ENCODE measurements around the gene SPEF2. TPM values are rescaled to one million over a fixed set of nuclear protein-coding genes. Genes with fewer than 3 reads are reported as not detected.
"Not testable (repeated sequence)": the region's sequence is repeated elsewhere in the genome, so short reads cannot be mapped to it uniquely, and the experiment has no call there.

The SPEF2 gene
- total RNA-seq, 1 donor from 2014 or later = 10.0 TPM

DNA sequence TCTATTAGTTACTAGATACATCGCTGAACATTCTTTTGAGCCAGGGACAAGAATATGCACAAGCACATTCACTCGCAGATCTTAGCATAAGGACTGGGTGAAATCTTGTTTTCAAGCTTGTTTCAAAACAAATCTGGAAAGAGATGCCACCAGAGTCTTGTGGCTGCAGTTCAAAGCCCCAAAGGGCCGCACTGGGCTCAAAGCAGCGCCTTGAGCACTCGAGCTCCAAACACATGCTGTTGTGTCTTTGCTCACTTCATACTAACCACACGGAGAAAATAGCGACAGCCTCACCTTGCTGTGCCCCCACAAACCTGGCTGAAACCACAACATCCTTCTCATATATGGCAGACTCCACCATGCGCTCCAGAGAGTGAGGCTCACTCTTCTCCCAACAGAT, 204.8 kb downstream of the SPEF2 start:
- H3K27ac Mint-ChIP-seq = peak overlapping the region; percentile 68
- intact Hi-C loops (cut with micrococcal nuclease) = no loop called here
- peaks cover 76% of the 10 kb centered on the region for H3K4me1 Mint-ChIP-seq (ENCODE audit: low read depth)
- H3K9me3 Mint-ChIP-seq = peaks cover 5% of the 10 kb centered on the region
- H3K36me3 Mint-ChIP-seq (ENCODE audit: low read depth) = peaks cover 12% of the 10 kb centered on the region
- H3K4me3 Mint-ChIP-seq (ENCODE audit: low read depth) = peak overlapping the region; percentile 20
- no peak for DNase-seq (ENCODE audit: low spot score)
- no peaks in the 10 kb centered on the region for H3K27me3 Mint-ChIP-seq (ENCODE audit: low read depth)

DNA sequence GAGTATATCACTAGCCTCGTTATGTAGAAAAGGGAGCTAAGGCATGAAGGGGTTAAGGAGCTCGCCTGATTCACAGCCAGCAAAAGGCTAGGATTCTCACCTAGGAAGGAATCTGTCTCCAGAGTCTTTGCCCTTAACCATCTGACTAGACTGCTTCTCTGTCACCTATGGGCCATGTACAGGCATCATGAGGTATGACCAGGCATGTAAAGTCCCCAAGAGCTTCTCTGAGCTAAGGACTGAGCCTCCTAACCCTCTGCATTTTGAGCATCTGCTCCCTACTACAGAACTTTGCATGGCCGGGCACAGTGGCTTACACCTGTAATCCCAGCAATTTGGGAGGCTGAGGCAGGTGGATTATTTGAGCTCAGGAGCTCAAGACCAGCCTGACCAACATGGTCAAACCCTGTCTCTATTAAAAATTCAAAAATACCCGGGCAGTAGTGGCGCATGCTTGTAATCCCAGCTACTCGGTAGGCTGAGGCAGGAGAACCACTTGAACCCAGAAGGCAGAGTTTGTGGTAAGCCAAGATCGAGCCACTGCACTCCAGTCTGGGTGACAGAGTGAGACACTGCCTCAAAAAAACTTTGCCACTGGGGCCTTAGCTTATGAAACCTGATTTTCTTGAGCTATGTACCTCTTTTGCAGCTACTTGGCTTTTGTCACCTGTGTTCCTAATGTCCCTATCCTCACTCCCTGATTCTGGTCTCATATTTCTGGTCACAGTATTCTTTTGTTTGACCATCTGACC, 205.9 kb downstream of the SPEF2 start:
- peaks cover 5% of the 10 kb centered on the region for H3K9me3 Mint-ChIP-seq
- H3K4me3 Mint-ChIP-seq (ENCODE audit: low read depth) = no peak overlapping the region
- H3K27me3 Mint-ChIP-seq (ENCODE audit: low read depth) = no peaks in the 10 kb centered on the region
- intact Hi-C loops (cut with micrococcal nuclease) = no loop called here
- DNase-seq (ENCODE audit: low spot score) = no peak
- H3K36me3 Mint-ChIP-seq (ENCODE audit: low read depth) = peaks cover 12% of the 10 kb centered on the region
- H3K4me1 Mint-ChIP-seq (ENCODE audit: low read depth) = peaks cover 85% of the 10 kb centered on the region
- peak overlapping the region; percentile 94 for H3K27ac Mint-ChIP-seq

GRCh38 chr5:35826056-35826455, 208.4 kb downstream of the SPEF2 start:
- no peak overlapping the region for H3K4me3 Mint-ChIP-seq (ENCODE audit: low read depth)
- H3K9me3 Mint-ChIP-seq = peaks cover 1% of the 10 kb centered on the region
- H3K27ac Mint-ChIP-seq = peak overlapping the region; percentile 94
- DNase-seq (ENCODE audit: low spot score) = no peak
- H3K4me1 Mint-ChIP-seq (ENCODE audit: low read depth) = peaks cover 79% of the 10 kb centered on the region
- peaks cover 4% of the 10 kb centered on the region for H3K36me3 Mint-ChIP-seq (ENCODE audit: low read depth)
- intact Hi-C loops (cut with micrococcal nuclease) = loop anchor here (1.0 kb wide), 2 partner anchors 10 to 15 kb away; no protein-coding TSS in a partner anchor
- H3K27me3 Mint-ChIP-seq (ENCODE audit: low read depth) = no peaks in the 10 kb centered on the region

DNA sequence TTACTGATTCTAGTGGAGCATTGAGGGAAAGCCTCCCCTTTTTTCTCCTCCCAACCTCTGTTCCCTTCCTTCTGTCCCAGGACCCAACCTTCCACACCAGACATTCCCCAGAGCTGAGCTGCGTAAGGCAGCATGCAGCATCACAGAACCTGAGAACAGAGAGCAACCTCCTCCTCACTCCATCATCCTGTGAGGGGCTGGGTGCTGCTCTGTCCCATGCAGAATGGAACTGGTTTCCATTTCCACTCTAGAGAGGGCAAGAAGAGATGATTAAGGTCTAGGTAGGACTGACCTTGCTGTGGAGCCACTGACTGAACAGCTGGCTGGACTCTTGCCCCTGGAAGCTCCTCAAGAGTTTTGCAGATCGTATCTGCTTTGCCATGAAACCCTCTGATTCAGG, 208.9 kb downstream of the SPEF2 start:
- H3K36me3 Mint-ChIP-seq (ENCODE audit: low read depth) = peaks cover 3% of the 10 kb centered on the region
- no peaks in the 10 kb centered on the region for H3K9me3 Mint-ChIP-seq
- peak overlapping the region; percentile 45 for H3K4me3 Mint-ChIP-seq (ENCODE audit: low read depth)
- peaks cover 81% of the 10 kb centered on the region for H3K4me1 Mint-ChIP-seq (ENCODE audit: low read depth)
- no peaks in the 10 kb centered on the region for H3K27me3 Mint-ChIP-seq (ENCODE audit: low read depth)
- no peak for DNase-seq (ENCODE audit: low spot score)
- intact Hi-C loops (cut with micrococcal nuclease) = loop anchor here (1.0 kb wide), 2 partner anchors 10 to 15 kb away; no protein-coding TSS in a partner anchor
- peak overlapping the region; percentile 94 for H3K27ac Mint-ChIP-seq

DNA sequence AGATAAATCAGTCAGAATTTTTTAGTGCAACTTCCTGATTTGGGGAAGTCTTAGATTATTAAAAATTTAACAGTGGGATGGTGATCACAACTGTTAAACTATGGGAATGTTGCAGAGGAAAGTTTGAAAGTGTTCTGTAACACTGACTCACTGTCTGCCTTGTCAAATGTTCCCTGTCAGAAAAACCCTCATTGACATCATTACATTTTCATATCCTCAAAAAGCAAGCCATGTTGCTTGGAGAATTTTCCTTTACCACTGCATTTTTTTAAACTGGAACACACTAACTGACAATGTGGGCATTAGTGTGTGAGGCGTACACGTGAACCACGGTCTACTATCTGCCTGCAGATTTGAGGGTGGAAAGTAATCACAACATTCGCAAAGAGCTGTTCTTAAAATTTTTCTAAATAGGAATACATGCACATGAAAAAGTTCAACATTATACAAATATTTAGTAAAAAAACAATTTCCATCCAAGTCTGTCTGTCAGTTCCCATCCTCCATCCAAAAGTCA, 210.5 kb downstream of the SPEF2 start:
- Mint-ChIP-seq H3K27ac (peak overlapping the region; percentile 94), H3K9me3 (no peaks in the 10 kb centered on the region), H3K36me3 (ENCODE audit: low read depth) (peaks cover 3% of the 10 kb centered on the region), H3K4me3 (ENCODE audit: low read depth) (no peak overlapping the region), H3K4me1 (ENCODE audit: low read depth) (peaks cover 78% of the 10 kb centered on the region), H3K27me3 (ENCODE audit: low read depth) (no peaks in the 10 kb centered on the region)
- no peak for DNase-seq (ENCODE audit: low spot score)
- intact Hi-C loops (cut with micrococcal nuclease) = no loop called here

DNA sequence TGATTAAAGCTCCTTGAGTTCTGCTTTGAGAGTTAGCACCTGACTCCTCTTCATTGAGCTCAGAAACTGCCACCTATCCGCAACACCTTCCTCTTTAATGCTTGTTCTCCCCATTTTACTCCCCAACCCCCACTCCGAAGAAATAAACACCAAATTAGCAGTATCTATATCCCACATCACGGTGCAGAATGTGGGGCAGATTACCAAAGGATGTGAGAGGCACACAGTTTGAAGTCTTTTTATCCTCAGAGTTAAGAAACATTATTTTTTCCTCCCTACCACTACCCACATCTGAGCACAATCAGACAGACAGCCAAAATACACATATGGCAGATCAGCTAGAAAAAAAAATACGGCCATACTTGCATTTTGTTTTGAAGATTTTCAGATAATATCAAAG, 212.9 kb downstream of the SPEF2 start:
- H3K4me1 Mint-ChIP-seq (ENCODE audit: low read depth) = peaks cover 81% of the 10 kb centered on the region

GRCh38 chr5:35832762-35833161, 215.1 kb downstream of the SPEF2 start:
- intact Hi-C loops (cut with micrococcal nuclease) = loop anchor here (1.0 to 10.0 kb wide), 4 partner anchors 20 to 1298 kb away; no protein-coding TSS in a partner anchor
- H3K36me3 Mint-ChIP-seq (ENCODE audit: low read depth) = peaks cover 3% of the 10 kb centered on the region
- H3K27ac Mint-ChIP-seq = peak overlapping the region; percentile 77
- no peak overlapping the region for H3K4me3 Mint-ChIP-seq (ENCODE audit: low read depth)
- no peaks in the 10 kb centered on the region for H3K9me3 Mint-ChIP-seq
- no peak for DNase-seq (ENCODE audit: low spot score)
- peaks cover 77% of the 10 kb centered on the region for H3K4me1 Mint-ChIP-seq (ENCODE audit: low read depth)
- H3K27me3 Mint-ChIP-seq (ENCODE audit: low read depth) = no peaks in the 10 kb centered on the region

More for the DNA sequence above, 212.9 kb downstream of the SPEF2 start:
- intact Hi-C loops (cut with micrococcal nuclease) = loop anchor here (10.0 kb wide), 1 partner anchor 1296 kb away; no protein-coding TSS in a partner anchor
- H3K27me3 Mint-ChIP-seq (ENCODE audit: low read depth) = no peaks in the 10 kb centered on the region
- peak overlapping the region; percentile 78 for H3K27ac Mint-ChIP-seq
- peak overlapping the region; percentile 3 for H3K4me3 Mint-ChIP-seq (ENCODE audit: low read depth)
- H3K9me3 Mint-ChIP-seq = no peaks in the 10 kb centered on the region
- H3K36me3 Mint-ChIP-seq (ENCODE audit: low read depth) = peaks cover 3% of the 10 kb centered on the region
- no peak for DNase-seq (ENCODE audit: low spot score)

- no peak overlapping the region for H3K4me3 Mint-ChIP-seq (ENCODE audit: low read depth)
- H3K4me1 Mint-ChIP-seq (ENCODE audit: low read depth) = peaks cover 77% of the 10 kb centered on the region
- intact Hi-C loops (cut with micrococcal nuclease) = loop anchor here (2.0 to 10.0 kb wide), 2 partner anchors 48 to 1298 kb away; no protein-coding TSS in a partner anchor
- H3K9me3 Mint-ChIP-seq = no peaks in the 10 kb centered on the region
- no peaks in the 10 kb centered on the region for H3K27me3 Mint-ChIP-seq (ENCODE audit: low read depth)
- no peak for DNase-seq (ENCODE audit: low spot score)
- peak overlapping the region; percentile 77 for H3K27ac Mint-ChIP-seq
- peaks cover 3% of the 10 kb centered on the region for H3K36me3 Mint-ChIP-seq (ENCODE audit: low read depth)
Measured at GRCh38 chr5:35833224-35833623, 215.6 kb downstream of the SPEF2 start.

DNA sequence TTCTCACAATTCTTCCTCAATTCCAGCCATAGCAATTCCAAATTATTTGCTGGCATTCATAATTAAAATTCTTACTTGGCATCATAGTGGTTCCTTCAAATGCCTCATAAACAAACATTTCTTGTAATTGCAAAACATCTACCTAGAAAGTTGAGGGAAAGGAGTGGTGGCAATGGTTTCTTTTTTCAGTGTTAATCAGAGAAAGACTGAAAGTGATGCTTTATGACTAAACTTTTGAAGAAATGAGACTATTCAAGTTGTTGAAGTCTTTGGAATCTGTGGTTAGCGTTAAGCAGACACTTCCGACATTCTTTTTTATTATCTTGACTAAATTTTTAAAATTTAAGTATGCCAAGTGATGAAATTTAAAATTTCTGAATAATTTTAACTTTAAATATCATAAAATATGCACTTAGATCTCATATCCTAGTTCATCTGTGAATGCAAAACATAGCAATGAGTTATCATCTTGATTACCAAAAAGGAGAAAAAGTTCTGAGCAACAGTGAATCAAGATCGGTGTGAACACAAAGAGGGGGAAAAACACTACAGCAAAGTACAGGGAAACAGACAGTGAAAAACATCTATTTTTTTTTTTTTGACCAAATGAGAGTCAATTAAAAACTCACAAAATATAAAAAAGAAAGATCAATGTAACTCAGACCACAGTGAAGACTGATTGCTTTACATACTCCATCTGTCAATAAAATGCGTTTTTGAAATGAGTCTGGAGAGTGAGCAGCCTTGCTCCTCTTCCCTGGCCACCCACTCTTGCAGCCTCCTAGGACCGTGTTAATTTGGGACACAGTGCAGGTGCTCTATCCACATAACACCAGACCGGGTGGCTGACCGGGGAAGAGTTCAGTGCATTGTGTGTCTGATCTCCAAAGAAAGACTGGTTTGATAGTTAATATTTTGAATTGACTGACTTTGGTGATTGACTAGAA, 218.4 kb downstream of the SPEF2 start:
- peaks cover 6% of the 10 kb centered on the region for H3K36me3 Mint-ChIP-seq (ENCODE audit: low read depth)
- H3K27ac Mint-ChIP-seq = peak overlapping the region; percentile 97
- intact Hi-C loops (cut with micrococcal nuclease) = loop anchor here (1.0 to 10.0 kb wide), 10 partner anchors 10 to 1301 kb away; no protein-coding TSS in a partner anchor
- no peaks in the 10 kb centered on the region for H3K27me3 Mint-ChIP-seq (ENCODE audit: low read depth)
- no peaks in the 10 kb centered on the region for H3K9me3 Mint-ChIP-seq
- no peak for DNase-seq (ENCODE audit: low spot score)
- H3K4me1 Mint-ChIP-seq (ENCODE audit: low read depth) = peaks cover 72% of the 10 kb centered on the region
- H3K4me3 Mint-ChIP-seq (ENCODE audit: low read depth) = peak overlapping the region; percentile 59

- H3K4me1 Mint-ChIP-seq (ENCODE audit: low read depth) = peaks cover 51% of the 10 kb centered on the region
- no peak for DNase-seq (ENCODE audit: low spot score)
- H3K27me3 Mint-ChIP-seq (ENCODE audit: low read depth) = no peaks in the 10 kb centered on the region
- intact Hi-C loops (cut with micrococcal nuclease) = loop anchor here (5.0 to 10.0 kb wide), 4 partner anchors 101 to 1304 kb away; no protein-coding TSS in a partner anchor
- peak overlapping the region; percentile 85 for H3K27ac Mint-ChIP-seq
- H3K36me3 Mint-ChIP-seq (ENCODE audit: low read depth) = peaks cover 11% of the 10 kb centered on the region
- no peak overlapping the region for H3K4me3 Mint-ChIP-seq (ENCODE audit: low read depth)
- H3K9me3 Mint-ChIP-seq = peaks cover 16% of the 10 kb centered on the region
Measured at GRCh38 chr5:35838370-35839042, 220.8 kb downstream of the SPEF2 start.

- no peak for DNase-seq (ENCODE audit: low spot score)
- Mint-ChIP-seq H3K4me1 (ENCODE audit: low read depth) (peaks cover 19% of the 10 kb centered on the region), H3K9me3 (peaks cover 59% of the 10 kb centered on the region), H3K27me3 (ENCODE audit: low read depth) (no peaks in the 10 kb centered on the region), H3K4me3 (ENCODE audit: low read depth) (no peak overlapping the region), H3K36me3 (ENCODE audit: low read depth) (peaks cover 44% of the 10 kb centered on the region), H3K27ac (no peak overlapping the region)
- intact Hi-C loops (cut with micrococcal nuclease) = no loop called here
Measured at GRCh38 chr5:35842856-35843255, 225.2 kb downstream of the SPEF2 start.

- DNase-seq (ENCODE audit: low spot score); H3K27me3 Mint-ChIP-seq (ENCODE audit: low read depth); H3K27ac Mint-ChIP-seq; intact Hi-C loops (cut with micrococcal nuclease); H3K4me3 Mint-ChIP-seq (ENCODE audit: low read depth); H3K4me1 Mint-ChIP-seq (ENCODE audit: low read depth): not testable (repeated sequence)
- H3K9me3 Mint-ChIP-seq = peaks cover 68% of the 10 kb centered on the region
- H3K36me3 Mint-ChIP-seq (ENCODE audit: low read depth) = peaks cover 45% of the 10 kb centered on the region
Measured at GRCh38 chr5:35845508-35845907, 227.8 kb downstream of the SPEF2 start.

Measured in activated T-helper 2 cell treated with anti-CD3 and anti-CD28 coated beads, Interferon-gamma antibody, Interleukin-2, Interleukin-4, amounts not matched to agents 10 μg/mL and 5 μg/mL and 100 μg/mL, durations not matched to agents 14 hours and 24 hours and 36 hours (primary cell).